Activated T-helper 1 cell treated with anti-CD3 and anti-CD28 coated beads, Interleukin-2, amount 50 U/mL, for 16 hours (primary cell): ENCODE results near the gene GRIK4.
A peak's percentile ranks its signal among the peaks of the same experiment; 100 is the strongest.
"Not testable (repeated sequence)": the region's sequence is repeated elsewhere in the genome, so short reads cannot be mapped to it uniquely, and the experiment has no call there.

Experiments used
- DNase-seq, 2 donors: peaks; one replicate each; pipeline ENCODE4 v3.0.0-alpha.2; 2020; ENCODE audit warnings: low read depth in 1 of 2, low spot score in 1 of 2

The GRIK4 gene

GRCh38 chr11:120973501-120973900, 462.0 kb downstream of the GRIK4 start:
- no peak for DNase-seq

DNA sequence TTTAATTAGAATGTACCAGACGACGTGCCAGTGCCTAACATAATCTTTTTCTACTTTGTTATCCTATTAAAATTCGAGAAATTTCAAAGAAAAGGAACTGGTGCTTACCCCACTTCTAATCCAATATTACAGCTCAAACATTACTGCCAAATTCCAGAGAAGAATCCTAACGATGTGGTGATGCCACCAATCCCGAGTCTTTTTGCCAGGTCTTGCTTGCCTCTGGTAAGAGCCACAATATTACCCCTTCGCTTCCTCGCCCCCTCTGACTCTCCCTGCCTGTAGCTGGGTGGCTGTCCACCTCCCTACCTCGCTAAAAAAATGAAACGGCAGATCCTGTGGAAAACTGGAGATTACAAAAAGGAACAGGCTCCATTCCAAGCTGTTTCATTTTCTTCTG, 462.9 kb downstream of the GRIK4 start:
- no peak for DNase-seq

- DNase-seq = no peak
These were observed 463.4 kb downstream of the GRIK4 start for GRCh38 chr11:120974965-120975364.

GRCh38 chr11:120977266-120978137, 466.0 kb downstream of the GRIK4 start:
- DNase-seq = no peak

DNA sequence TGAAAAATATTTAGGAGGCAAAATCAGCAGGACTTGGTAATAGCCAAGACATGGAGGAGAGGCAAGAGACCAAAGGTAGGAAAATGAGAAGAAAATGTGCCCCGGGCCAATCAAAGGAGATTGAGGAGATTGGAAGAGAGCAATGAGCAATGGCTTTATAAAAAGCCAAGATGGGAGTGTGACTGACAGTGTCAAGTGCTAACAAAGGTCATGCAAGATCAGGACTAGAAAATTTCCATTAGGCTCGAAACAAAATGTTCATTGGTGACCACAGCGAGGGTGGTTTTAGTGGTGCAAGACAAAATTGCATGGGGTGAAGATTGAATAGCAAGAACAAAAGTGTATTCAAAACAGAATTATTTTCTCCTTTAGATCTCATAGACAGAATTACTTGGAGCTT, 467.2 kb downstream of the GRIK4 start:
- no peak for DNase-seq

GRCh38 chr11:120985718-120986569, 474.4 kb downstream of the GRIK4 start:
- DNase-seq = peak in 1 of 2 donors; percentile 5

- DNase-seq = no peak
These were observed 477.1 kb downstream of the GRIK4 start for GRCh38 chr11:120988603-120989002.

GRCh38 chr11:120991830-120992686, 480.5 kb downstream of the GRIK4 start:
- no peak for DNase-seq

DNA sequence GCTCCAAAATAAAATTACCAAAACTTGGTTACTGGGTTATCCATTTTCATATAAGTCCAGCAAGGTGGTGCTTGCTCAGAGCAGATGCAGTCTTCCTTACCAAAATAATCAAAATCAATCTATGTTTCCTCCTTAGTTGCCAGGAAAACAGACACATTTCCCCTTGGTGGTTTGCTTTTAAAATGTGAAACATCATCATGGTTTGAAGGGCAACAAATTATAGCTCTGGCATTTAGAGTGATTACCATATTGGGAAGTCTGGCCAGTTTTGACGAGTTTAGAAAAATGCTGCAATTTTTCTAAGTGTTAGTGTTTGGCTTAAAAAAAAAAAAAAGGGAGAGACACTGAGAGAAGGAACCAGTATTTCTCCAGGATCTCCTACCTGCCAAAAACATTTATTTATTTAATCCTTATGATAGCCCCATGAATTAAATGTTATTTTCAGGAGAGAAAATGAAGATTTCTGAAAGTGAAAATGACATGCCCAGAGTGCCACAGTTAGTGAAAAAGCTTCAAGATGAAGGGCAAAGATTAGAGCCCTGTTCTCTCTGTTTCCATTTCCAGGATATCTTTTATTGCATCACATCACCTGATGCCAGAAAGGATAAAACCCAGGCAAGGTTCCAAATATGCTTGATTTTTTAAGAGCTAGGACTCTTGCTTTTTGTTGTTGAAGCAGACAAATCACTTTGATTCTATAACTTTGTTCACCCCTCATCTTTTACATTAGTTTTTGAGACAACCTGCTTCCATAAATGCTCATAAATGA, 482.7 kb downstream of the GRIK4 start:
- DNase-seq = no peak

DNA sequence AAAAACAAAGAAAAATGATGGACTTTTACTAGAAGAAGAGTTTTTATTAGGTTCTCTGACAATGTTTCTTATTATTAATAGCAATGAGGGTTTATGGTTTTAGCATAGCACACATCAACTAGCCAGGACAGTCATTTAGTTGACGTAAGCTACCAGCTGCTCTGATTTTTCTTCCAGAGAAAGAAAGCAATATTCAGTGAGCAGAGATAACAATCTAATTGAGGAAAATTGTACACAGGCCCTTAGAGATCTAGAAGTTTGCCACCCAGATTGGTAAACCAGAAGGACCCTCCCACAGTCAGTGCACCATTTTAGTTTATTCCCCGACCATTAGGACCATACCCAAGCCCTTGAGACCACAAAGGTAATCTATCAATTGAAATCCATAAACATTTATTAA, 483.6 kb downstream of the GRIK4 start:
- no peak for DNase-seq

DNA sequence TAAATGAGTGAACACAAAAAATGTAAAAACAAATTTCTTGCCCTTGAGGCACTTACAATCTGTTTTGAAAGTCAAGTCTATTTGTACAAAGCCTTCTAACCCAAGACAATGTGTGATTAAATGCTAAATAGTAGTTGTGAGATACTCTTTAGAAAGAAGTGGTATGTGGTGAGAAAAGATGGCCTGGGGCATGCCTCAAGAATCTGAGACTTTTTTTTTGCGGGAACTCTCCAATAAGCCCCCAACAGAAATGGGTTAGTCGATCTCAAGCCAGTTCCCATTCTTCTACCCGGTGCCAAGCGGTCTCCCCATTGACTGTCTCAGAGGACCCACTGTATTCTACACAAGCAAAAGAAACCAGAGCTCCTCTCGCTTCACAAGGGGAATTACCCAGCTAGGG, 485.4 kb downstream of the GRIK4 start:
- no peak for DNase-seq

- DNase-seq = no peak
These were observed 487.0 kb downstream of the GRIK4 start for GRCh38 chr11:120998581-120998980.

DNA sequence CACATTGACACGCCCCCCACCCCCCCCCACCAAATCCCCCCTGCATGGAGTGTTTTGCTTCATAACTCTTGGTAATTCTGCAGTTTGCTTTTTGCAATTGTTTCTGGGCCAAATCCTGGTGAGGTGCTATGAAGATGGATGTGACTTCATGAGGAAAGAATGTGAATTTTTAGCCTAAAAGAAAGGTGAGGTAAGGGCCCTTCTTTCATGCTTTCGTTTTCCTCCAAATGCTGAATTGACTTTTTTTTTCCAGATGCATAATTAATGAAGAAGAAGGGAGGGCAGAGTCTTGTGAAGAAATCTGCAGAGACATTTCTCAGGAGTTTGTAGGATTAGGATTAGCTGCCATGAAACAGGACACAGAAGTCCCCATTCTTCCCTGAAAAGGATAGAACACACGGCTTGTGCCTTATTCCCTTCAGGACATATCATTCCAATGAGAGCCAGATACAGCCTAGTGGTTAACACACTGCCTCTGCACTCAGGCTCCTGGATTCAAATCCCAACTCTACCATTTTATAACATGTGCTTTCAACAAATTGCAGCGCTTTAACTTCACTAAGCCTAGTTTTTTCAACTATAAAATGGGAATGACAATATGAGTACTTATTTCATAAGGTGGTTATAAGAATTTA, 492.8 kb downstream of the GRIK4 start:
- DNase-seq = no peak

- DNase-seq = no peak
These were observed 495.4 kb downstream of the GRIK4 start for GRCh38 chr11:121006922-121007321.

DNA sequence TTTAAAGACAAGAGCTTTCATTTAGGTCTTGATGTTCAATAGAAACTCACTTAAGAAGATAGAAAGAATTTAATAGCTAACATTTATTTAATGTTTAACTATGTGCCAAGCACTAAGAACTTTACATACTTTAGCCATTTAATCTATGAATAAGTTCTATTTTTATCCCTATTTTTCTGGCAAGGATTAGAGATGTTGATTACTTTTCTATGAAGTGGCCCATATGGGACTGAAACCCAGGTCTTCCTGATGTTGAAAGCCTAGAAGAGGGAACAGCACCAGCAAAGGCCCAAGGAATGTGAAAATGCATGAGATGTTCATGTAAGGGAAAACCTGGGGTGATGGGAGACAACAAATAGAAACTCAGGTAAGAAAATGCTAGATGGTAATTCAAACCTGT, 497.0 kb downstream of the GRIK4 start:
- no peak for DNase-seq

DNA sequence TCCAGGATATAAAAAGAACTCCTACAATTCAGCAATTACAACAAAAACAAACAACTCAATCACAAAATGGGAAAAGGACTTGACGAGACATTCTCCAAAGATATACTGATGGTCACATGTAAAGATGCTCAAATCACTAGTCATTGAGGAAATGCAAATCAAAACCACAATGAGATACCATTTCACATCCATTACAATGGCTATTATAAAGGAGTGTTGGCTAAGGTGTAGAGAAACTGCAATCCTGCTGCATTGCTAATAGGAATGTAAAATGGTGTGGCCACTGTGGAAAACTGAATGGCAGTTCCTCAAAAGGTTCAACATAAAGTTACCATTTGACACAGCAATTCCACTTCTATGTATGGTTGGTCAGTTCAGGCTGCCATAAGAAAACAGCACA, 500.5 kb downstream of the GRIK4 start:
- no peak for DNase-seq

DNA sequence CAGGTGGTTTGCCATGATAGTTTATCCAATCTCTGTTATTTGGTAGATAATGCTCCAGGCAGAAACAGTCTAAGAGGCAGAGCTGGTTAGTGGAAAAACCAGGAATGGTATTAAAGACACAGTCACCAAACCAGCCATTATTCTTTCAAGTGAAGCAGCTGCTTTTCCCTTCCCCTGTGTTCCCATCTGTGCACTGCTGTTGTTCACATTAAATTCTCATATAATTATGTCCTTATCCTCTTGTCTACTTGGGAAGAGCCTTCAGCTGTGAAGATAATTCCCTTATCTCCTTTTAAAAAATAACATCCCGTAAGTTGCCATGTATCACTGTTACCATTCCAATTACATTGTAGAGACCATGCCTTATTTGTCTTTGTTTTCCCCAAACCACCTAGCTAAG, 507.2 kb downstream of the GRIK4 start:
- DNase-seq = no peak

- DNase-seq = not testable (repeated sequence)
These were observed 510.2 kb downstream of the GRIK4 start for GRCh38 chr11:121021718-121022117.

DNA sequence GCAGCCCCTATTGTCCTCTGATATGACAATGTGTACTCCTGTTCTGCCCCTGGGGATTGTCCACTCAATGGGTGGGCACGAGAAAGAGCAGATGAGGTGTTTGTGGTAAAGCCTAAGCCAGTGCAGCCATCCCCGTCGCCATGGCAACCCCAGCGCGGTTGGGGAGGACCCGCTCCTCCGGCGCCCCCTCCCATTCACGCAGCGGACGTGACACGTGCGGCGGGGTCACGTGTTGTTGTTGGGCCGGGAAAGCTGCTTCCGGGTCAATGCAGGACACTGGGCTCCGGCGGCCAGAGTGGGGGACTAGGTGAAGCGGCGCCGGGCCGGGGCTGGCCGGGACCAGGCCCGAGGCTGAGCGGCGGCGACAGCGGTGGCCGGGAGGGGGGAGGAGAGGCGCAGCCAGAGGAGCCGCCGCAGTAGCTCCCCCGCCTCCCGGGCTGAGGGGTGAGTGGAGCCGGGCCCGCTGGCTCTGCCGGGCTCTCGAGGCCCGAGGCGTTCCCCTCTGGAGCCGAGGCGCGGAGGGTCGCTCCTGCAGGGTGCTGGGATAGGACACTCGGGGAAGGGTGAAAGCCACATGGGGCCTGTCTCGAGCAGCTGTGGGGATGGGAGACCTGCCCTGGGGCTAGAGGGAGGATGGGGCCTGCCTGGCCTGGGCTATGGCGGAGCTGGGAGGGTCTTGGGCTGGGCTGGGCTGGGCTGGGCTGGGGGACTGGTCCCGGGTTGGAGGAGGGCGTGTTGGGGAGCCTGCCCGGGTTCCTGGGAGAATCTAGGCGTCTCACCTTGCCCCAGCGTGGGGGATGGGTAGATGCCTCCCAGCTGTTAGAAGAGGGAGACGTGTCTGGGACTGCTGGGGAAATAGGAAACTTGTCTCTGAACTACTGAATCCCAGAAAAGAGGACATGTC, 512.6 kb downstream of the GRIK4 start, which contains the start of gene TBCEL:
Gene TBCEL (plus strand): TSS at position 255 of the 904 bp plus-strand sequence. CDS start 21,589 bp downstream, outside the sequence.
- DNase-seq = peak; percentile 63 to 66
